K562 (cell line): Measurements from ENCODE around the gene RNU6-8. TPM values are rescaled to one million over a fixed set of nuclear protein-coding genes. Genes with fewer than 3 reads are reported as not detected.

ENCODE experiments used
- ATAC-seq: fragments of 200-7000 bp; cut with Tn5 transposase; 3 replicates; pipeline ENCODE4 v1.9.1; 2020; ENCODE audit warnings: moderate library complexity
- BruUV-seq: library from RNA; stranded (reverse); fragments of 400-500 nt; replicated peaks from 2 replicates; lab custom pipeline; 2021; lab: Mats Ljungman, UMichigan
- CTCF ChIA-PET: fragments of 300-600 bp; formaldehyde crosslinking; extraction: SDS; loops from one replicate; lab custom pipeline; 2021; ENCODE audit warnings: low intra/inter-chr PET ratio; lab: Yijun Ruan, JAX
- POLR2A ChIA-PET: fragments of 300-600, 350-650 bp; sonication (Branson Sonifier 250); formaldehyde crosslinking; extraction: SDS; loops from one replicate; lab custom pipeline; 2021; ENCODE audit warnings: antibody characterized with exemption, inconsistent platforms; lab: Yijun Ruan, JAX
- DNase-seq, 4 experiments: peaks; one replicate each; pipeline versions ENCODE4 v3.0.0 to v3.0.0-alpha.2; 2011 to 2018; ENCODE audit warnings: low spot score in 3 of 4, mixed read lengths in 3 of 4; ENCODE audit errors: extremely low read depth in 1 of 4
- FAIRE-seq: peaks from 2 replicates; lab custom pipeline; 2011; peaks lifted over from hg19 to GRCh38; lab: Jason Lieb, UNC
- H2AFZ ChIP-seq: 2 replicates; pipeline ENCODE4 v1.6.0; 2011; ENCODE audit warnings: low read depth, low read length, control low read depth, inconsistent platforms
- H3K27ac ChIP-seq: fragments of 200-600 bp; 3 replicates; pipeline ENCODE4 v1.8.0; 2011; ENCODE audit warnings: low read depth, mild to moderate bottlenecking, control low read depth, inconsistent platforms, low read length, moderate library complexity, mixed read lengths; ENCODE audit errors: extremely low read depth
- H3K27me3 ChIP-seq, 2 experiments: fragments of 300-600 bp in 1 of 2; 2 replicates in 1 of 2; 3 replicates in 1 of 2; pipeline versions ENCODE4 v1.6.0 to v1.8.0; 2011; ENCODE audit warnings: inconsistent platforms in 2 of 2, low read length in 2 of 2, mild to moderate bottlenecking in 1 of 2, mixed read lengths in 1 of 2, moderate library complexity in 1 of 2; ENCODE audit not compliant: control insufficient read depth in 2 of 2, insufficient read depth in 2 of 2
- H3K36me3 ChIP-seq: fragments of 300-600 bp; 3 replicates; pipeline ENCODE4 v1.8.0; 2011; ENCODE audit warnings: mild to moderate bottlenecking, low read length, inconsistent platforms; ENCODE audit not compliant: control insufficient read depth, insufficient read depth
- H3K4me1 ChIP-seq, 2 experiments: fragments of 200-600 bp in 1 of 2; replicated peaks in 1 of 2; 2 replicates in 1 of 2; 3 replicates in 1 of 2; pipeline versions ENCODE4 v1.5.1 to v1.8.0; 2011; ENCODE audit warnings: inconsistent platforms in 2 of 2, low read length in 2 of 2, mild to moderate bottlenecking in 1 of 2, mixed read lengths in 1 of 2, moderate library complexity in 1 of 2; ENCODE audit not compliant: control insufficient read depth in 2 of 2, insufficient read depth in 2 of 2
- H3K4me2 ChIP-seq: 2 replicates; pipeline ENCODE4 v1.6.1; 2011; ENCODE audit warnings: low read length, control low read depth, inconsistent platforms, mixed read lengths; ENCODE audit not compliant: insufficient read depth
- H3K4me3 ChIP-seq: fragments of 200-600 bp; sonication (generic), shearing (Covaris generic); 2 replicates; pipeline ENCODE4 v1.5.1; 2016; ENCODE audit warnings: control low read depth, inconsistent platforms
- H3K79me2 ChIP-seq: fragments of 200-600 bp; 3 replicates; pipeline ENCODE4 v1.8.0; 2011; ENCODE audit warnings: low read length, inconsistent platforms; ENCODE audit not compliant: control insufficient read depth, insufficient read depth
- H3K9ac ChIP-seq, 2 experiments: 2 replicates each; pipeline versions ENCODE4 v1.6.0 to v1.6.1; 2011; ENCODE audit warnings: low read depth in 2 of 2, low read length in 2 of 2, control low read depth in 1 of 2, inconsistent platforms in 1 of 2, mild to moderate bottlenecking in 1 of 2, mixed read lengths in 1 of 2; ENCODE audit not compliant: insufficient read depth in 1 of 2
- H3K9me1 ChIP-seq: one replicate; pipeline ENCODE4 v1.6.0; 2011; ENCODE audit warnings: inconsistent platforms, mild to moderate bottlenecking, low read length, moderate library complexity; ENCODE audit not compliant: control insufficient read depth, insufficient read depth
- H3K9me3 ChIP-seq: replicated peaks from 2 replicates; pipeline ENCODE4 v1.5.1; 2011; ENCODE audit warnings: low read depth, low read length, inconsistent platforms; ENCODE audit not compliant: control insufficient read depth, insufficient read depth
- H4K20me1 ChIP-seq: replicated peaks from 2 replicates; pipeline ENCODE4 v1.6.1; 2011; ENCODE audit warnings: low read length, inconsistent platforms, mixed read lengths; ENCODE audit not compliant: control insufficient read depth, insufficient read depth
- KLF16 ChIP-seq: IDR thresholded peaks from 2 replicates; pipeline ENCODE4 v1.6.1; 2016; ENCODE audit warnings: antibody characterized with exemption
- PREB ChIP-seq: sonication (generic); formaldehyde crosslinking; IDR thresholded peaks from 2 replicates; pipeline ENCODE4 v1.8.1; 2023; ENCODE audit warnings: mild to moderate bottlenecking, missing genetic modification reagents
- TFAP4 ChIP-seq: sonication (generic); formaldehyde crosslinking; IDR thresholded peaks from 2 replicates; pipeline ENCODE4 v1.8.0; 2022; ENCODE audit warnings: missing genetic modification reagents, mild to moderate bottlenecking, moderate library complexity, borderline replicate concordance
- THRA ChIP-seq: fragments of 450-650 bp; IDR thresholded peaks from 2 replicates; pipeline ENCODE4 v1.6.1; 2017; ENCODE audit warnings: mild to moderate bottlenecking, moderate library complexity
- ZBTB8A ChIP-seq: fragments of 450-650 bp; IDR thresholded peaks from 2 replicates; pipeline ENCODE4 v1.6.1; 2018; ENCODE audit warnings: mild to moderate bottlenecking, moderate library complexity; ENCODE audit not compliant: partially characterized antibody
- ZNF311 ChIP-seq: fragments of 250-450 bp; sonication (Bioruptor Pico); IDR thresholded peaks from 2 replicates; pipeline ENCODE4 v1.4.0; 2020; ENCODE audit warnings: mild to moderate bottlenecking, moderate library complexity
- ZNF444 ChIP-seq: fragments of 250-450 bp; sonication (Bioruptor Pico); IDR thresholded peaks from 2 replicates; pipeline ENCODE4 v1.4.0; 2020; ENCODE audit warnings: mild to moderate bottlenecking, moderate library complexity
- WGBS: fragments of 100-300 bp; shearing (Covaris generic); methylation state at CpG from one replicate; pipeline ENCODE4 v1.1.6; 2016; ENCODE audit warnings: low coverage, mixed read lengths; ENCODE audit not compliant: insufficient coverage; ENCODE audit errors: missing lambda C conversion rate; 5-methylcytosine and 5-hydroxymethylcytosine counted together
- in situ Hi-C: fragments of 300-500 bp; cut with MboI; formaldehyde crosslinking; loops from 4 replicates; pipeline ENCODE4 v1.15.0; 2018; ENCODE audit warnings: inconsistent platforms, mixed read lengths
- intact Hi-C: fragments of 100-400 bp; cut with micrococcal nuclease; formaldehyde crosslinking; loops from 2 replicates; pipeline ENCODE4 v1.14.2; 2022
- polyA plus RNA-seq, 8 experiments: library from polyadenylated mRNA; depleted of rRNA in 4 of 8; stranded (reverse) in 5 of 8; unstranded in 3 of 8; fragments of >200 nt; fragmentation: Nextera tagmentation in 2 of 8; fragmentation: Illumina TruSeq in 1 of 8; extraction: Ambion mirVana in 2 of 8; extraction: Trizol in 1 of 8; gene quantifications; 2 replicates each; pipeline versions ENCODE4 v1.2.1 to v1.2.3, GENCODE V29; 2011 to 2014; ENCODE audit warnings: inconsistent platforms in 1 of 8, missing spikeins in 1 of 8
- total RNA-seq, 7 experiments: library from RNA; depleted of rRNA in 6 of 7; stranded (reverse); fragments of >200 nt in 6 of 7; fragmentation: Illumina TruSeq in 2 of 7; extraction: Trizol in 2 of 7; gene quantifications; 2 replicates each; pipeline versions ENCODE4 v1.2.1 to v1.2.3, GENCODE V29; 2011 to 2021; ENCODE audit warnings: low replicate concordance in 1 of 7

Gene RNU6-8
- total and polyA plus RNA-seq, 9 of the 15 experiments (the other 6 are each of a cell fraction or from before 2014, with no cell fraction given): not detected

GRCh38 chr14:32230695-32231280, 27.7 kb upstream of the RNU6-8 start:
- H3K27me3 ChIP-seq: no peaks in the 10 kb centered on the region
- in situ Hi-C loops (no loop called here), intact Hi-C loops (no loop called here)
- POLR2A ChIA-PET: no interaction called here
- DNase-seq (no peak), ATAC-seq (no peak), FAIRE-seq (no peak)
- H3K4me1 ChIP-seq: no peaks in the 10 kb centered on the region
- TF ChIP-seq ZBTB8A (no peak), PREB (CRISPR knock-in tag) (no peak), THRA (no peak), ZNF444 (CRISPR knock-in tag) (no peak), ZNF311 (CRISPR knock-in tag) (no peak), KLF16 (no peak), TFAP4 (CRISPR knock-in tag) (no peak)
- no peak overlapping the region for H3K4me2 ChIP-seq
- H3K27ac ChIP-seq: no peak overlapping the region
- H4K20me1 ChIP-seq: no peaks in the 10 kb centered on the region
- no peak overlapping the region for H3K4me3 ChIP-seq
- H3K9me1 ChIP-seq: no peaks in the 10 kb centered on the region
- no peaks in the 10 kb centered on the region for H3K9me3 ChIP-seq
- CTCF ChIA-PET: no interaction called here
- H3K79me2 ChIP-seq: no peaks in the 10 kb centered on the region
- no peaks in the 10 kb centered on the region for H3K36me3 ChIP-seq
- H2AFZ ChIP-seq: no peak overlapping the region
- BruUV-seq: no TSS peak
- 6% methylated on average over 2 of the region's 2 CpGs for WGBS
- no peak overlapping the region for H3K9ac ChIP-seq
